BE2C (cell line): ENCODE data around the gene CEP41.

Experiments used
- DNase-seq: peaks from one replicate; pipeline ENCODE4 v3.0.0-alpha.2; 2020
- H3K27me3 ChIP-seq: fragments of 250-450 bp; sonication (Bioruptor Pico); 2 replicates; pipeline ENCODE4 v1.5.1; 2020; ENCODE audit warnings: mild to moderate bottlenecking
- H3K36me3 ChIP-seq: fragments of 250-450 bp; sonication (Bioruptor Pico); 2 replicates; pipeline ENCODE4 v1.5.1; 2020; ENCODE audit warnings: mild to moderate bottlenecking
- H3K4me1 ChIP-seq: fragments of 250-450 bp; sonication (Bioruptor Pico); 2 replicates; pipeline ENCODE4 v1.5.1; 2020
- H3K4me3 ChIP-seq: 2 replicates; pipeline ENCODE4 v1.5.1; 2011; ENCODE audit warnings: low read depth, low read length
- H3K9me3 ChIP-seq: fragments of 250-450 bp; sonication (Bioruptor Pico); 2 replicates; pipeline ENCODE4 v1.5.1; 2020
- TF ChIP-seq, protein P1 (sequence below): IDR thresholded peaks from 2 replicates; pipeline ENCODE4 v1.5.1; 2012; ENCODE audit warnings: mild to moderate bottlenecking, low read depth, low read length

Gene CEP41

DNA sequence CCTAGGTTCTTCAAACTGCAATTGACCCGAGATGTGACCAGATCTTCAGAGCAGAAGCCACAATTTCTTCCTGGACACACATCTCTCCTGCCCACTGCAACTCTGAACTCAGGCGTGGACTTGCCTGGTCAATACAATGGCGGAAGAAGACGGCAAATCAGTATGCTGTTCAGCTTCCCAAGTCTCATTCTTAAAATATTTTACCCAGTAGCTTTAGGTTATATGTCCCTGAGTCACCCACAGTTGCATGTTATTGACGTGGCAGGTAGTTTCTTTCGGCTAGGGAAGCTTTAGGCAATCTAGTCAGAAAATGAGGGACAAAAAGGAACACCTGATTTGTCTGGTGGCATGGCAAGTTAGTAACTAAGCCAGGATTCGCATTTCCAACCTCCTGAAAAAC is 22.5 kb downstream of the CEP41 start:
- DNase-seq, result no peak
- Histone ChIP-seq H3K4me3 (no peak overlapping the region), H3K4me1 (peaks cover 12% of the 10 kb centered on the region), H3K36me3 (no peaks in the 10 kb centered on the region; the same call in 1 of the 2 replicates), H3K27me3 (no peaks in the 10 kb centered on the region), H3K9me3 (no peaks in the 10 kb centered on the region)
- TF ChIP-seq, protein P1, sequence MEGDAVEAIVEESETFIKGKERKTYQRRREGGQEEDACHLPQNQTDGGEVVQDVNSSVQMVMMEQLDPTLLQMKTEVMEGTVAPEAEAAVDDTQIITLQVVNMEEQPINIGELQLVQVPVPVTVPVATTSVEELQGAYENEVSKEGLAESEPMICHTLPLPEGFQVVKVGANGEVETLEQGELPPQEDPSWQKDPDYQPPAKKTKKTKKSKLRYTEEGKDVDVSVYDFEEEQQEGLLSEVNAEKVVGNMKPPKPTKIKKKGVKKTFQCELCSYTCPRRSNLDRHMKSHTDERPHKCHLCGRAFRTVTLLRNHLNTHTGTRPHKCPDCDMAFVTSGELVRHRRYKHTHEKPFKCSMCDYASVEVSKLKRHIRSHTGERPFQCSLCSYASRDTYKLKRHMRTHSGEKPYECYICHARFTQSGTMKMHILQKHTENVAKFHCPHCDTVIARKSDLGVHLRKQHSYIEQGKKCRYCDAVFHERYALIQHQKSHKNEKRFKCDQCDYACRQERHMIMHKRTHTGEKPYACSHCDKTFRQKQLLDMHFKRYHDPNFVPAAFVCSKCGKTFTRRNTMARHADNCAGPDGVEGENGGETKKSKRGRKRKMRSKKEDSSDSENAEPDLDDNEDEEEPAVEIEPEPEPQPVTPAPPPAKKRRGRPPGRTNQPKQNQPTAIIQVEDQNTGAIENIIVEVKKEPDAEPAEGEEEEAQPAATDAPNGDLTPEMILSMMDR, result no peak

DNA sequence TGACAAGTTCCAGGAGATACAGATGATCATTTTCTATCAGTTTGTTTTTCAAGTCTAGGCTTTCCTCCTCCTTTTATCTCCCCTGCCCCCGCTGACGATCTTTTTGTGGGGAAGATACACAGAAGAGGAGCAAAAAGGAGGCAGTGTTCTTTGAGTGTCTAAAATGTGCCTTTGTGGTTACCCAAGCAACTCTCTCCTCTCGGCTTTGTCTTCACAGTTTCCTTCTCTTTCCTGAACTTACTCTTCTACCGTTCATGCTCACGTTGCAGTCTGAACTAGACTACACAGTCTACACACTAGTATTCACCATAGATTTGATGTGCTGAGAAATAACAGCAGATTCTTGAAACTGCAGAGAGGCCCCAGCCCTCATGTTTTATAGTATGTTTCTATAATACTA is 23.6 kb downstream of the CEP41 start:
- H3K9me3 ChIP-seq, result no peaks in the 10 kb centered on the region
- no peak for DNase-seq
- TF ChIP-seq, protein P1, result no peak

DNA sequence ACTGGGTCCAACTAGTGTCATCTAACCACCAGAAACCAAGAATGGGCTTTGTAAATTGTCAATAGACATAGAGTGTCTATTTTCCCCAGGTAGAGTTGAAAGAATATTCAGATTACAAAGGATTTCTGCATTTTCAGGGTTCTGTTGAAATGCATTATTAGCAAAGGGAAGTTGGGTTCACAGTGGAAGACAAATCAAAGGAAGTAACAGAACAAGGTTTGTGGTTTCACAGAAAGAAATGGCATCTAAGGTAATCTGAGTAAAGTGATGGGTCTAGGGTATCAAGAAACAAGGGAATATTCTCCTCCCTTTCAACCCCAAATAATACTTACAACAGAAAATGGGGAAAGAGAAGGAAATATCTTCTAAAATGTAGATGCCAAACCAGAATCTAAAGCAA is 25.8 kb downstream of the CEP41 start:
- no peak for DNase-seq
- TF ChIP-seq, protein P1, result no peak
- Histone ChIP-seq H3K4me3 (no peak overlapping the region), H3K36me3 (no peaks in the 10 kb centered on the region), H3K4me1 (no peaks in the 10 kb centered on the region; the same call in 1 of the 2 replicates), H3K27me3 (no peaks in the 10 kb centered on the region), H3K9me3 (no peaks in the 10 kb centered on the region)

More for the DNA sequence above, 23.6 kb downstream of the CEP41 start:
- peaks cover 11% of the 10 kb centered on the region for H3K4me1 ChIP-seq
- no peaks in the 10 kb centered on the region for H3K27me3 ChIP-seq
- H3K36me3 ChIP-seq, result no peaks in the 10 kb centered on the region
- H3K4me3 ChIP-seq, result no peak overlapping the region

DNA sequence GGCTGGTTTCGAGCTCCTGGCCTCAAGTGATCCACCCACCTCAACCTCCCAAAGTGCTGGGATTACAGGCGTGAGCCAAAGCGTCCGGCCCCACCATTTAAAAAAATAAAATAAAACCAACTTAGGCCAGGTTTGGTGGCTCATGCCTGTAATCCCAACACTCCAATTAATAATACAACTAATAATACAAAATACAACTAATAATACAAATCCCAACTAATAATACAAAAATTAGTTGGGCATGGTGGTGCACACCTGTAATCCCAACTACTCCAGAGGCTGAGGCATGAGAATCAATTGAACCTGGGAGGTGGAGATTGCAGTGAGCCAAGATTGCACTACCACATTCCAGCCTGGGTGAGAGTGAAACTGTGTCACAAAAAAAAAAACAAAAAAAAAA is 27.6 kb downstream of the CEP41 start:
- no peak for DNase-seq
- Histone ChIP-seq H3K4me3 (no peak overlapping the region), H3K4me1 (peaks cover 2% of the 10 kb centered on the region; the same call in 1 of the 2 replicates), H3K27me3 (no peaks in the 10 kb centered on the region), H3K36me3 (no peaks in the 10 kb centered on the region), H3K9me3 (no peaks in the 10 kb centered on the region)
- TF ChIP-seq, protein P1, result no peak

DNA sequence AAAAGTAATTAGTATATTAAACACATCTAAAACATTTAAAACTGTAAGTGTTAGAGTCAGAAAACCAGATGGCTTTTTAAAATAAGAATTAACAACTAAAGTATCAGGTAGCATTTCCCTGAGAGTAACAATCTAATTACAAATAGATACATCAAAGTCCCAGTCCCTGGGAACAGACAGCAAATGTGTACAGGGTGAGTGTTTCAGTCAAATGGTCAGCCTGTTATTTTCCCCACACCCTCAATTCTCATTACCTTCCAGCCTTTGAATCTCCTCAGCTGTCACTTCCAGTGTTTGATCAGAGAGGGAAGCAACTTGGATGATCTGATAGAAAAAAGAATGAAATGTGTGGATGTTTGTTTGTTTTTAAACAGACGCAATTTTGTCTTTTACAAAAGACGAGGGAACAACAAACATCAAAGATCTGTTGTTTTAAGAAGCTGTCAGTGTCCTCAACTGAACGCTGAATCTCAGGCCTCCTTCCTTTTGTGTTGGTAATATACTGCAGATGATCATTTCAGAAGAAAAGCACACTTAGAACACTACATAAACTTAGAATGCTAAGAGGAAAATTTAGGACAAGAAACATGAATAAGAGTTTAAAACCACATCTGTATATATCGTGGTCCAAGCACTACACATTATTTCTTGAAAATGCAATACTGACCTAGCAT is 29.8 kb downstream of the CEP41 start:
- no peak for DNase-seq
- Histone ChIP-seq H3K4me3 (no peak overlapping the region), H3K9me3 (no peaks in the 10 kb centered on the region), H3K27me3 (no peaks in the 10 kb centered on the region), H3K36me3 (no peaks in the 10 kb centered on the region), H3K4me1 (peaks cover 2% of the 10 kb centered on the region; the same call in 1 of the 2 replicates)
- TF ChIP-seq, protein P1, result no peak

DNA sequence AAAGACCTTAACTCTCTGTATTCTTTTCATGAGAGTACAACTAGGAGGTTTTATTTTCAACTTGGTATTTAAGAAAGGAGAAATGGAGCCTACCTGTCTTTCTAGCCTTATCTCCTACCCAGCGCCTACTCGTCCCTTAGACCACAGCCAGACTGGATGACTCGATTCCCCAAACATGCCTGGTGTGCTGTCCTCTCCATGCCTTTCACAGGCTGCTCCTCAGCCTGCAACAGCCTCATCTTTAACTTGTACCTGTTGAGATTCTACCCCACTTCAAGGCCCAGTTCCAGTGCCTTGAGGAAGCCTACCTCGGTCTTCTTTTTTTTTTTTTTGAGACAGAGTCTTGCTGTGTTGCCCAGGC is 31.1 kb downstream of the CEP41 start:
- no peak for DNase-seq
- Histone ChIP-seq H3K9me3 (no peaks in the 10 kb centered on the region), H3K27me3 (no peaks in the 10 kb centered on the region), H3K36me3 (no peaks in the 10 kb centered on the region), H3K4me3 (no peak overlapping the region), H3K4me1 (peaks cover 4% of the 10 kb centered on the region; the same call in 1 of the 2 replicates)
- TF ChIP-seq, protein P1, result no peak
